Left renal pelvis (tissue), 4 donors: Measurements from ENCODE around the gene SLC15A3. TPM values are rescaled to one million over a fixed set of nuclear protein-coding genes. Genes with fewer than 3 reads are reported as not detected.

ENCODE experiments used
- DNase-seq, 4 donors: peaks; one replicate each; pipeline ENCODE4 v3.0.0-alpha.2; 2013; ENCODE audit warnings: low read depth in 4 of 4, low spot score in 3 of 4
- polyA plus RNA-seq, 4 donors: library from polyadenylated mRNA; unstranded; fragments of 120-200 nt; gene quantifications; one replicate each; pipeline ENCODE4 v1.2.1, GENCODE V29; 2013; ENCODE audit not compliant: insufficient read length in 4 of 4

SLC15A3 gene
- polyA plus RNA-seq, 4 donors: 18.9 to 30.1 (median 23.8) TPM

- DNase-seq: no peak
These were observed 19.2 kb downstream of the SLC15A3 start for GRCh38 chr11:60932605-60933356.

GRCh38 chr11:60931917-60932316 lies 20.1 kb downstream of the SLC15A3 start:
- DNase-seq: no peak

GRCh38 chr11:60930394-60930793 lies 21.6 kb downstream of the SLC15A3 start:
- no peak for DNase-seq

- DNase-seq: no peak
These were observed 22.2 kb downstream of the SLC15A3 start for GRCh38 chr11:60929764-60930163.

GRCh38 chr11:60928563-60929001 lies 23.4 kb downstream of the SLC15A3 start:
- no peak for DNase-seq

GRCh38 chr11:60927600-60927999 lies 24.4 kb downstream of the SLC15A3 start:
- no peak for DNase-seq

GRCh38 chr11:60927061-60927592 lies 24.8 kb downstream of the SLC15A3 start:
- DNase-seq: no peak

- no peak for DNase-seq
These were observed 25.5 kb downstream of the SLC15A3 start for GRCh38 chr11:60926500-60926899.

GRCh38 chr11:60925868-60926267 lies 26.1 kb downstream of the SLC15A3 start:
- no peak for DNase-seq

- DNase-seq: no peak
These were observed 26.8 kb downstream of the SLC15A3 start for GRCh38 chr11:60924906-60925853.

GRCh38 chr11:60924110-60924905 lies 27.7 kb downstream of the SLC15A3 start, which contains the start of gene TMEM132A:
Gene TMEM132A, plus strand, starts transcription at chr11:60924460. Its CDS starts 174 bp downstream, at chr11:60924634.
- no peak for DNase-seq

GRCh38 chr11:60923800-60924109 lies 28.2 kb downstream of the SLC15A3 start:
- no peak for DNase-seq

- DNase-seq: no peak
These were observed 28.6 kb downstream of the SLC15A3 start for GRCh38 chr11:60923326-60923725.

- DNase-seq: no peak
These were observed 29.1 kb downstream of the SLC15A3 start for GRCh38 chr11:60922906-60923305.

GRCh38 chr11:60921777-60922335 lies 30.1 kb downstream of the SLC15A3 start:
- no peak for DNase-seq

- DNase-seq: no peak
These were observed 30.7 kb downstream of the SLC15A3 start for GRCh38 chr11:60921259-60921658.

- no peak for DNase-seq
These were observed 32.0 kb downstream of the SLC15A3 start for GRCh38 chr11:60919956-60920355.

GRCh38 chr11:60919320-60919719 lies 32.7 kb downstream of the SLC15A3 start:
- no peak for DNase-seq

GRCh38 chr11:60918939-60919265 lies 33.1 kb downstream of the SLC15A3 start:
- DNase-seq: no peak

GRCh38 chr11:60918251-60918938 lies 33.6 kb downstream of the SLC15A3 start:
- DNase-seq: no peak
